ENCODE data around the gene BET1. TPM values are rescaled to one million over a fixed set of nuclear protein-coding genes. Genes with fewer than 3 reads are reported as not detected.

The BET1 gene
- polyA plus RNA-seq, 1 of the 3 experiments (the other 2 are of a cell fraction), result 20.1 TPM

- H3K79me2 ChIP-seq (ENCODE audit: insufficient read depth), result no peaks in the 10 kb centered on the region
- peaks cover 0 to 4% of the 10 kb centered on the region in 2 experiments; a peak in 1 of 4 replicates for H3K4me1 ChIP-seq (ENCODE audit: control insufficient read depth in 1 of 2, insufficient read depth in 2 of 2, low read depth in 1 of 2, low read length in 1 of 2)
- H3F3A ChIP-seq (replicated peaks; ENCODE audit: insufficient read depth), result no peaks in the 10 kb centered on the region
- H3K36me3 ChIP-seq (replicated peaks in 1 of 2; ENCODE audit: control insufficient read depth in 1 of 2, insufficient read depth in 2 of 2, low read length in 1 of 2), result no peaks in the 10 kb centered on the region
- no peak overlapping the region for H3K9ac ChIP-seq
- DNase-seq, result no peak
- no peaks in the 10 kb centered on the region for H3K9me3 ChIP-seq
- no peaks in the 10 kb centered on the region for H4K20me1 ChIP-seq (ENCODE audit: insufficient read depth)
- no peak overlapping the region for H3K4me3 ChIP-seq (ENCODE audit: low read depth in 2 of 2, low read length in 1 of 2)
- H3K4me2 ChIP-seq, result no peak overlapping the region
- CTCF ChIA-PET, result interaction anchor here (0.8 to 1.9 kb wide), 3 partner anchors 8 to 146 kb away, joined by 3 to 10 read pairs (median 4); no protein-coding TSS in a partner anchor
- no peak overlapping the region for H2AFZ ChIP-seq (ENCODE audit: low read depth)
- H3K27ac ChIP-seq (ENCODE audit: low read depth in 2 of 2, low read length in 1 of 2), result no peak overlapping the region
- POLR2A ChIA-PET, result no interaction called here
- TF ChIP-seq YY1 (IDR thresholded peaks at IDR 0.05; ENCODE audit: low read depth), result no peak
- TF ChIP-seq RAD21 (IDR thresholded peaks at IDR 0.05; ENCODE audit: low read length), result no peak
- no peak for TF ChIP-seq IRF3 (IDR thresholded peaks at IDR 0.05; ENCODE audit: low read depth, low read length)
- no peak for TF ChIP-seq NFIC (IDR thresholded peaks at IDR 0.05; ENCODE audit: borderline replicate concordance)
- TF ChIP-seq MXI1 (IDR thresholded peaks at IDR 0.05; ENCODE audit: low read depth, low read length), result no peak
- TF ChIP-seq USF1 (IDR thresholded peaks at IDR 0.05; ENCODE audit: borderline replicate concordance, low read depth), result no peak
- TF ChIP-seq ZBTB33 (IDR thresholded peaks at IDR 0.05; ENCODE audit: borderline replicate concordance, low read depth), result no peak
- TF ChIP-seq USF2 (IDR thresholded peaks at IDR 0.05; ENCODE audit: borderline replicate concordance, low read depth, low read length), result no peak
- TF ChIP-seq NRF1 (IDR thresholded peaks at IDR 0.05; ENCODE audit: low read depth, low read length), result no peak
- no peak for TF ChIP-seq TAF1 (IDR thresholded peaks at IDR 0.05; ENCODE audit: borderline replicate concordance, low read depth, low read length)
- TF ChIP-seq CHD2 (IDR thresholded peaks at IDR 0.05; ENCODE audit: low read length, partially characterized antibody), result no peak
- TF ChIP-seq TEAD4 (IDR thresholded peaks at IDR 0.05; ENCODE audit: borderline replicate concordance, insufficient read depth), result no peak
- no peak for TF ChIP-seq ELF1 (IDR thresholded peaks at IDR 0.05)
- TF ChIP-seq GATA2 (CRISPR knock-in tag; IDR thresholded peaks at IDR 0.05), result no peak
- TF ChIP-seq FOXJ3 (CRISPR knock-in tag; IDR thresholded peaks at IDR 0.05), result no peak
- no peak for TF ChIP-seq GABPA (IDR thresholded peaks at IDR 0.05; ENCODE audit: low read depth)
- no peak for TF ChIP-seq SIN3A (IDR thresholded peaks at IDR 0.05; ENCODE audit: borderline replicate concordance, low read depth, low read length)
- 81% methylated on average over 3 of the region's 3 CpGs for WGBS (ENCODE audit: low lambda C conversion rate)
- no peaks in the 10 kb centered on the region for H3K9me2 ChIP-seq
- no peaks in the 10 kb centered on the region for H3K27me3 ChIP-seq (ENCODE audit: insufficient read depth)
Measured at GRCh38 chr7:94029976-94030375, 25.8 kb upstream of the BET1 start.
